ENCODE results near the gene ESR2. TPM values are rescaled to one million over a fixed set of nuclear protein-coding genes. Genes with fewer than 3 reads are reported as not detected.

ESR2 gene
- total RNA-seq, 2 donors from 2014 or later, result 0.64 TPM; not detected in 1

DNA sequence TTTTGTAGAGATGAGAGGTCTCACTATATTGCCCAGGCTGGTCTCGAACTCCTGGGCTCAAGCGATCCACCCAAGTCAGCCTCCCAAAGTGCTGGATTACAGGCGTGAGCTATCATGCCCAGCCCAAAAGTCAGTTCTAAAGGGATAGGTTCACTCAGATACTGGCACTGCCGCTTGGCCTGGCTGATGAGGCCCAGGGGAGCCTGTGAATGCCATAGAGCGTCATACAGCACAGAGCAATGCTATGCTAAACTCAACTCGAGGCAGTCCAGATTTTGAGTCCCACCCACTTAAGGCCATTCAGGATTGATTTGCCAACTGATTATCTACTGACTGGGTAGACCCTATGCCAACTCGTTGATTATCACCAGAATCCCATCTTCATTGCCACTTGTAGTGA is 179.4 kb downstream of the ESR2 start:
- Mint-ChIP-seq H3K27ac (peak overlapping the region in 1 of 2 donors; percentile 48), H3K4me3 (no peak overlapping the region), H3K4me1 (ENCODE audit: low read depth in 2 of 2) (peaks cover 4 to 14% of the 10 kb centered on the region in 2 donors), H3K36me3 (peaks cover 8% of the 10 kb centered on the region), H3K27me3 (no peaks in the 10 kb centered on the region), H3K9me3 (no peaks in the 10 kb centered on the region)
- DNase-seq (ENCODE audit: low spot score), result no peak
- no peak for ATAC-seq

GRCh38 chr14:64114166-64114565 is 180.0 kb downstream of the ESR2 start:
- Mint-ChIP-seq H3K27ac (no peak overlapping the region), H3K36me3 (peaks cover 8% of the 10 kb centered on the region), H3K27me3 (no peaks in the 10 kb centered on the region), H3K4me1 (ENCODE audit: low read depth in 2 of 2) (peaks cover 0 to 7% of the 10 kb centered on the region in 2 donors), H3K4me3 (no peak overlapping the region), H3K9me3 (no peaks in the 10 kb centered on the region)
- DNase-seq (ENCODE audit: low spot score), result no peak
- ATAC-seq, result no peak

DNA sequence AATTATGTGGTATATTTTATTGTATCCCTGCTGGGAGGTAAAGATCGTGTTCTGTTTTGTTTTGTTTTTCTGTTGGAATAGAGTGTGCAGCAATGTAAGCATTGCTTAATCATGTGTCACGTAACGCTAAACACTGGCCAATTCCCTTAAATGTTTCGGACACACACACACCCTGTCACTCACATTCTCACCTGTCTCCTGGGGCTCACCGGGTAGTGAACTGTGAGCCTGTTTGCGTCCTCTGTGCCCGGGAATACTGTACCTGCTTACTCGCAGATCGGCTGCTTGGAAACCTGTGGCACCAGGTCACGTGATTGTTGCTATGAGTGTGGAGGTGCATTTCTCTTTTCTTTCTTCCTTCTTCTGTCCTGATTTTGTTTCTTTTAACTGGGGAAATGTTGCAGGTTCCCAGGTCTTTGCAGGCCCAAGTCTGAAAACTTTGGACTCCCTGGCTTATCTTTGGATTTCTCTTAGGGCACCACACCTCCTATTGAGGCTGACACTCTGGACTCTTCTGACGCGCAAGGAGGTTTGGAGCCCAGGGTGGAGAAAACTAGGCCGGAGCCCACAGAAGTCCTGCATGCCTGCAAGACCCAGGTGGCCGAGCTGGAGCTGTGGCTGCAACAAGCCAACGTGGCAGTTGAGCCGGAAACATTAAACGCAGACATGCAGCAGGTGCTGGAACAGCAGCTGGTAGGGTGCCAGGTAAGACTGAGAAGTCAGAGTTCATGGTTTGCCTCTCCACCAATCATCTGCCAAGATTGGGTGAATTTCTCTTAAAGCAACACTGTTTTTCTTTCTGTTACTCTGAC is 181.1 kb downstream of the ESR2 start:
- DNase-seq (ENCODE audit: low spot score) (no peak), ATAC-seq (no peak)
- Mint-ChIP-seq H3K27ac (no peak overlapping the region), H3K9me3 (no peaks in the 10 kb centered on the region), H3K4me1 (ENCODE audit: low read depth in 2 of 2) (peaks cover 0 to 1% of the 10 kb centered on the region in 2 donors), H3K4me3 (no peak overlapping the region), H3K27me3 (no peaks in the 10 kb centered on the region), H3K36me3 (peaks cover 6% of the 10 kb centered on the region)

DNA sequence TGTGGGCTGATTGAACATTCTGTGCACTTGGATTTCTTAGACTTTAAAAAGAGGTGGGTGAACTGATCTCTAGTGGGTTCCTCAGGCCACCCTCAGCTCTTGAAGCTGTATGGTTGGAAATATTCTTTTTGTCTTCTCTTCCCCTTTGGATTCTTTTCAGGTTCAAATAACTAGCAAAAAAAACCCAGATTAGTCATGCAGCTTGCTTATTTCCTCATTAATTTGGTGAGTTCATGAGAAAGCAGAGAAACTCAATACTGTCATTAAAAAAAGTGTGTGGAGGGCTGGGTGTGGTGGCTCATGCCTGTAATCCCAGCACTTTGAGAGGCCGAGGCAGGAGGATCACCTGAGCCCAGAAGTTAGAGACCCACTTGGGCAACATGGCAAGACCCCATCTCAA is 183.4 kb downstream of the ESR2 start:
- Mint-ChIP-seq H3K9me3 (no peaks in the 10 kb centered on the region), H3K27ac (peak overlapping the region in 1 of 2 donors; percentile 59), H3K4me1 (ENCODE audit: low read depth in 2 of 2) (no peaks in the 10 kb centered on the region), H3K27me3 (no peaks in the 10 kb centered on the region), H3K4me3 (no peak overlapping the region), H3K36me3 (peaks cover 9% of the 10 kb centered on the region)
- DNase-seq (ENCODE audit: low spot score), result no peak
- no peak for ATAC-seq

DNA sequence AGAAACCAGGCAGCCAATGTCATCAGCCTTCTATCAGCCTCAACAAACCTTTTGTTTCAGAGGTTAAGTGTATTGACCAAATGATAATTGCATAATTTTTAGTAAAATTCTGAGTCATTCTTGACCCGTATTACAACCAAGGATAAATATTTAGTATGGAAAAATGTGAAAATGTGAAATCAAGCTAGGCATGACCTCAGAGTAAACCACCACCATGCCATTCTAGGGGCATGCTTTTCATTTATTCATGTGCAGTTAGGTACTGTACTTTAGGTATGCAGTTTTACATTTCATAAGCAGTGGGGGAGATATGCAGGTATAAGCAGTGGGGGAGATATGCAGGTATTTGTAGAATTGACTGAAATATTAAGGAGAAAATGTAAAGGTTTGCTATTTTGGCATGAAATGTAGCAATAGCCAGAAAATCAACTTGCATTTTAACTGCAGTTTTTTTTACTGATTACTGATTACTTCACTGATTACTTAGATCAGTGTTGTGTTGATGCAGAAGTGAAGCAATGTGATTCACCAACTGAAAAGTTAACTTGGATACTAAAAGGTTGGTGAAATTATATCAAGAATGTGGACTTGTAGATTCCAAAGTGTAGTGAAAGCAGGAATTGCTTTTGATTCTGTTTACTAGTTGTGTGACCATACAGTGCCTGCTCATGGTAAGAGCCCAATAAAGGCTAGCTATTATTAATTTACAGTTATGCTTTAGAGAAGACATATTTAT is 184.2 kb downstream of the ESR2 start:
- DNase-seq (ENCODE audit: low spot score) (no peak), ATAC-seq (no peak)
- H3K27me3 Mint-ChIP-seq, result no peaks in the 10 kb centered on the region
- H3K4me3 Mint-ChIP-seq, result no peak overlapping the region
- H3K9me3 Mint-ChIP-seq, result no peaks in the 10 kb centered on the region
- peaks cover 12% of the 10 kb centered on the region for H3K36me3 Mint-ChIP-seq
- H3K27ac Mint-ChIP-seq, result peak overlapping the region in 1 of 2 donors; percentile 51
- H3K4me1 Mint-ChIP-seq (ENCODE audit: low read depth in 2 of 2), result no peaks in the 10 kb centered on the region

DNA sequence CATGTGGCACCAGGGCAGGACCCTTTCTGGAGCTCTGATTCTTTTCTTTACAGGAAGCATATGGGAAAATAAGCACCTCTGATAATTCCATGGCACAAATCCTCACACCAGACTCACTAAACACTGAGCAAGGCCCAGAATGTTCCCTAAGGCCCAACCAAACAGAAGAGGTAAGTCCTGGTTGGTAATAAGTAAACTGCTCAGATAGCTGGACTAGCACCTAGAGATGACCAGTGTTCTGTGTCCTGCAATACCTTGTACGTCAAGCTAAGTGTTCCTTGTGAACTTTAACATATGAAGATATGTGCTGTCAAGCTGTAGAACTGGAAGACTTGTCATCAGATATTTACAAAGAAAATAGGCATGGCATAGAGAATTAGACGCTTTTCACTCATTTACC is 186.7 kb downstream of the ESR2 start:
- Mint-ChIP-seq H3K4me3 (no peak overlapping the region), H3K9me3 (no peaks in the 10 kb centered on the region), H3K27me3 (no peaks in the 10 kb centered on the region), H3K4me1 (ENCODE audit: low read depth in 2 of 2) (peaks cover 0 to 4% of the 10 kb centered on the region in 2 donors), H3K36me3 (peaks cover 29% of the 10 kb centered on the region), H3K27ac (no peak overlapping the region)
- DNase-seq (ENCODE audit: low spot score) (no peak), ATAC-seq (no peak)

DNA sequence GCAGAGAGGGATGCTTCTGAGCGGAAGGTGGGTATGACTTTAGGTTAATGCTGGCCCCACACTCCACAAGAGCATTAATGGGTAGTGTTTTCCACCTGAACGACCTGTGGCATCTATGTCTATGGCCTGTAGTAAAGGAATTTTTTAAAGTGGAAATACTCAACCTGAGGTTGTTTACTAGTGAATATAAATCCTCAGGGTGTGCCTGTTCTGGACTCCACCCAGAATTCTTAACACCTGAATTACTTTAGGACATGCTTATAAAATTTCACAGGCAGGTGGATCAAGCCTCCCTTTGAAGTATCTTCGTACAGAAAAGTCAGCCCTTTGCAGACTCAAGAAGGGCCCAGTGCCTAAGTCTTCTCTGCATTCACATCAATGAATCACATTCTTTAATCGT is 196.1 kb downstream of the ESR2 start:
- no peaks in the 10 kb centered on the region for H3K9me3 Mint-ChIP-seq
- no peak overlapping the region for H3K27ac Mint-ChIP-seq
- no peaks in the 10 kb centered on the region for H3K27me3 Mint-ChIP-seq
- DNase-seq (ENCODE audit: low spot score) (no peak), ATAC-seq (no peak)
- peaks cover 21% of the 10 kb centered on the region for H3K36me3 Mint-ChIP-seq
- no peaks in the 10 kb centered on the region for H3K4me1 Mint-ChIP-seq (ENCODE audit: low read depth in 2 of 2)
- no peak overlapping the region for H3K4me3 Mint-ChIP-seq

DNA sequence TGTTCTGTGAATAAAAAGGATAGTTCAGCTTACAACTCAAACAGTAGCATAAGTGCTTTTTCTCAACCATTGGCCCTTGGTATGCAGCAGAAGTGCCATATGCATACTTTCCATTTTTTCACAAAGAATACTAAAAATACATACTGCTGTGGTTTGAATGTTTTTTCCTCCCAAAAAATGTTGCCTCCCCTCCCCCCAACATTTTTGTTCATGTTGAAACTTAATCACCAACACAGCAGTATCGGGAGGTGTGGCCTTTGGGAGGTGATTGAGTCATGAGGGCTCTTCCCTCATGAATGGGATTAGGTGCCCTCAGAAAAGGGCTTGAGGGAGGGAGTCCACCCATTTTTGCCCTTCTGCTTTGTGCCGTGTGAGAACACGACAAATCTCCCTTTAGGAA is 198.6 kb downstream of the ESR2 start:
- Mint-ChIP-seq H3K27ac (no peak overlapping the region), H3K4me3 (no peak overlapping the region), H3K36me3 (peaks cover 12% of the 10 kb centered on the region), H3K4me1 (ENCODE audit: low read depth in 2 of 2) (no peaks in the 10 kb centered on the region), H3K9me3 (no peaks in the 10 kb centered on the region), H3K27me3 (no peaks in the 10 kb centered on the region)
- DNase-seq (ENCODE audit: low spot score) (no peak), ATAC-seq (no peak)

DNA sequence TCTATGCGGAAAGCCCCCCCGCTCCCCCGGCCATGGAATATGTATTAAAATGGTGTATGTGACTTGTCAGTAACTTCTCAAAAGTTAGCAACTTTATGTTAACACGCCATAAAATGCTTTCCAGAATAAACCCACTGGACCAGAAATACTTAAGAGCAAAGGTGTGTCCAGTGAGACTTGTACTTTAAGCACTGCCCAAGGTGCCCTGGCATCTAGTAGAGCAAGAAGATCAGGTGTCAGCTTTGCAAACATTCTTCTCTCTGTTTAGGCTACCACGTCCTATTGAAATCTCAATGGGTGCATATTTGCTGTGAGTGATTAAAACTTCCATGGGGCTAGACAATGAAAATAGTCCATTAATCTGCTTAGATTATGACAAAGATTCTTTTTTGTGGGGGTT is 201.2 kb downstream of the ESR2 start:
- no peak for ATAC-seq

DNA sequence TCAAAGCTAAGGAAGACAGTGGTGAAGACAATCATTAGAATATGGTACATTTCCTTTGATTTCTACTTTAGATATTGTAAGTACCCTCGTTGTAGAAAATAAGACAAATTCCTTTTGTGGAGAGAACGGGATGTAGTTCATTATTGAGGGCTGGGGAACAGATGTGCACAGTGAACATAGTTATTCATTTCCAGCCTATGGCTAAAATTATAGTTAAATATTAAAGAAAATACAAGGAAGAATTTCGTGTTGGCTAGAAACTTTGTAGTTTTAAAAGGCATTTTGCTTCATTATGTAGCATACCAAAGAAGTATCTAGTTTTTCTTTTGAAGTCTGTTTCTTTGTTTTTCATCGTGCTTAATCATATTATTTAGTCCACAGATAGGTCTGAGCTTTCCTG is 201.8 kb downstream of the ESR2 start:
- ATAC-seq (no peak), DNase-seq (ENCODE audit: low spot score) (no peak)
- Mint-ChIP-seq H3K36me3 (no peaks in the 10 kb centered on the region), H3K4me1 (ENCODE audit: low read depth in 2 of 2) (no peaks in the 10 kb centered on the region), H3K9me3 (no peaks in the 10 kb centered on the region), H3K27ac (no peak overlapping the region), H3K27me3 (no peaks in the 10 kb centered on the region), H3K4me3 (no peak overlapping the region)

More for the DNA sequence above, 201.2 kb downstream of the ESR2 start:
- no peaks in the 10 kb centered on the region for H3K36me3 Mint-ChIP-seq
- H3K27me3 Mint-ChIP-seq, result no peaks in the 10 kb centered on the region
- no peak overlapping the region for H3K27ac Mint-ChIP-seq
- H3K4me1 Mint-ChIP-seq (ENCODE audit: low read depth in 2 of 2), result no peaks in the 10 kb centered on the region
- no peaks in the 10 kb centered on the region for H3K9me3 Mint-ChIP-seq
- no peak for DNase-seq (ENCODE audit: low spot score)
- H3K4me3 Mint-ChIP-seq, result no peak overlapping the region

DNA sequence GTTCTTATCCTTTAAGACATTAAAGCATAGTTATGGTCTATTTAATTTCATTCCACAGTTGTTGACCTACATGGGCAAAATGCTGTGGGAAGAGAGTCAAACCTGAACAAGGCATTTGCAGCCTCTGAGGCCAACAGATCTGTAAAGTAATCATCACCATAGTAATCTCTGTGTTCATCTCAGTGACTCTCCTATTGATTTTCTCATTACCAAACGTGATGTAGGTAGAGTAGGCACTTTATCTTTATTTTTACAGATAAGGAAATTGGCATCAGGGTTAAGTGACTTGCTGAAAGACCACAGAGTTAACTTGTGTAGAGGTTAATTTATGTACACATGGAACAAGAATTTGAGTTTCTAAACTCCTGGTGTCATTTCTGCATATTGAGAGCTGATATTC is 203.0 kb downstream of the ESR2 start:
- H3K4me1 Mint-ChIP-seq (ENCODE audit: low read depth in 2 of 2), result no peaks in the 10 kb centered on the region
- no peak for ATAC-seq
- H3K27me3 Mint-ChIP-seq, result no peaks in the 10 kb centered on the region
- no peak for DNase-seq (ENCODE audit: low spot score)
- no peak overlapping the region for H3K27ac Mint-ChIP-seq
- H3K4me3 Mint-ChIP-seq, result no peak overlapping the region
- peaks cover under 1% of the 10 kb centered on the region for H3K36me3 Mint-ChIP-seq
- H3K9me3 Mint-ChIP-seq, result no peaks in the 10 kb centered on the region

GRCh38 chr14:64089920-64090319 is 204.3 kb downstream of the ESR2 start:
- ATAC-seq (no peak), DNase-seq (ENCODE audit: low spot score) (no peak)
- H3K27me3 Mint-ChIP-seq, result no peaks in the 10 kb centered on the region
- H3K36me3 Mint-ChIP-seq, result peaks cover 4% of the 10 kb centered on the region
- no peak overlapping the region for H3K4me3 Mint-ChIP-seq
- H3K27ac Mint-ChIP-seq, result peak overlapping the region in 1 of 2 donors; percentile 41
- H3K4me1 Mint-ChIP-seq (ENCODE audit: low read depth in 2 of 2), result no peaks in the 10 kb centered on the region
- H3K9me3 Mint-ChIP-seq, result no peaks in the 10 kb centered on the region

DNA sequence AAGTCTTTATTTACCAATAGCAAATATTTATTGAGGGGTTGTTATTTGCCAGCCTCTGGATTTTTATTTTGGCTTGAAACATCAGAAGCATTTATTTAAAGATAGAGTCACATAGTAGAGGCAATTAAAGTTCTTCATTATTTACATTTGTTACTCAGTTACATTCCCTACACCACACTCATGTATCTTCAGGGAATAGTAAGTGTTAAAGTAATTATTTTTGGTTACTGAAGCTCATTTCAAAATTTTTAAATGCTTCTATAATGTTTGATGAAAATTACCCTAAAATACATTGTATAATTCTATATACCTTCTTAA is 205.6 kb downstream of the ESR2 start:
- no peaks in the 10 kb centered on the region for H3K4me1 Mint-ChIP-seq (ENCODE audit: low read depth in 2 of 2)
- peaks cover 4% of the 10 kb centered on the region for H3K36me3 Mint-ChIP-seq

DNA sequence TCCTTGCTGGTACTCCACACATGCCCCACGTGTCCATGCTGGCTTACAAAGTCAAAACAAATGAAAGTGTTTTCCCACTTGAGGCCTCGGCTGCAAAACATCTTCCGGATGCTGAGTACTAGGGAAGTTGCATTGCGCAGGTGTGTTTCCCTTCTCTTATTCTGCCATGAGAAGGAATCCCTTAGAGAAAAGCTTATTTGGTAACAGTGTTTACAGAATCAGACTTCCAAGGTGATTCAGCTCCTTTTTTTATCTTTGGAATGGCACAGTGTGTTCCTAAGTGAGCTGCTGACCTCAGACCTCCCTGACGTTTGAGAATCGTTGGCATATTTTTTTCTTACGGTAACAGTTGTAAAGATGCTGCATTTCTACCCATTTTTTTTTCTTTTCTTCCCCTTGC is 211.3 kb downstream of the ESR2 start:
- DNase-seq (ENCODE audit: low spot score) (no peak), ATAC-seq (no peak)
- Mint-ChIP-seq H3K4me3 (no peak overlapping the region), H3K27me3 (no peaks in the 10 kb centered on the region), H3K4me1 (ENCODE audit: low read depth in 2 of 2) (no peaks in the 10 kb centered on the region), H3K9me3 (no peaks in the 10 kb centered on the region), H3K36me3 (peaks cover 16% of the 10 kb centered on the region), H3K27ac (no peak overlapping the region)

More for the DNA sequence above, 205.6 kb downstream of the ESR2 start:
- Mint-ChIP-seq H3K27me3 (no peaks in the 10 kb centered on the region), H3K9me3 (no peaks in the 10 kb centered on the region), H3K27ac (no peak overlapping the region), H3K4me3 (no peak overlapping the region)
- no peak for DNase-seq (ENCODE audit: low spot score)
- ATAC-seq, result no peak

Measured in natural killer cell treated with Interleukin-12 subunit alpha and Interleukin-12 subunit beta and Interleukin-15 and Interleukin-18, amount 100 ng/mL, for 72 hours (primary cell).